Calu3 (cell line): ENCODE data around the gene OLIG2. TPM values are rescaled to one million over a fixed set of nuclear protein-coding genes. Genes with fewer than 3 reads are reported as not detected.
A peak's percentile ranks its signal among the peaks of the same experiment; 100 is the strongest.

Experiments used
- BruUV-seq: library from RNA; stranded (reverse); fragments of 400-500 nt; replicated peaks from 2 replicates; lab custom pipeline; 2021; lab: Mats Ljungman, UMichigan
- CTCF ChIA-PET: fragments of 300-600 bp; sonication (Branson Sonifier 250); formaldehyde crosslinking; loops from one replicate; lab custom pipeline; 2022; ENCODE audit warnings: antibody characterized with exemption; lab: Charles Lee
- DNase-seq: peaks from one replicate; pipeline ENCODE4 v3.0.0; 2022
- H3K27ac Mint-ChIP-seq: one replicate; pipeline ENCODE4 v1.8.0; 2022; ENCODE audit warnings: mixed read lengths; ENCODE audit not compliant: unreplicated experiment
- H3K27me3 Mint-ChIP-seq: one replicate; pipeline ENCODE4 v1.8.0; 2022; ENCODE audit warnings: mixed read lengths; ENCODE audit not compliant: unreplicated experiment
- H3K36me3 Mint-ChIP-seq: one replicate; pipeline ENCODE4 v1.8.0; 2022; ENCODE audit warnings: mild to moderate bottlenecking, moderate library complexity, mixed read lengths; ENCODE audit not compliant: insufficient read depth, unreplicated experiment
- H3K4me1 Mint-ChIP-seq: one replicate; pipeline ENCODE4 v1.8.0; 2022; ENCODE audit warnings: mild to moderate bottlenecking, low read depth, mixed read lengths; ENCODE audit not compliant: unreplicated experiment
- H3K4me3 Mint-ChIP-seq: one replicate; pipeline ENCODE4 v1.8.0; 2022; ENCODE audit warnings: mild to moderate bottlenecking, low read depth, moderate library complexity, mixed read lengths; ENCODE audit not compliant: unreplicated experiment
- H3K9me3 Mint-ChIP-seq: one replicate; pipeline ENCODE4 v1.8.0; 2022; ENCODE audit warnings: low read depth, mixed read lengths; ENCODE audit not compliant: unreplicated experiment
- intact Hi-C: fragments of 100-400 bp; cut with micrococcal nuclease; formaldehyde crosslinking; loops from one replicate; pipeline ENCODE4 v1.10.0; 2022; ENCODE audit not compliant: unreplicated experiment
- total RNA-seq: library from RNA; stranded (reverse); gene quantifications from 2 replicates; pipeline ENCODE4 v1.2.3, GENCODE V29; 2022
- TF ChIP-seq, protein P1 (sequence below): fragments of 200-600 bp; IDR thresholded peaks from one replicate; pipeline ENCODE4 v1.8.0; 2022; ENCODE audit warnings: antibody characterized with exemption; ENCODE audit not compliant: unreplicated experiment

Gene OLIG2
- total RNA-seq, 1 experiment from 2014 or later = not detected

DNA sequence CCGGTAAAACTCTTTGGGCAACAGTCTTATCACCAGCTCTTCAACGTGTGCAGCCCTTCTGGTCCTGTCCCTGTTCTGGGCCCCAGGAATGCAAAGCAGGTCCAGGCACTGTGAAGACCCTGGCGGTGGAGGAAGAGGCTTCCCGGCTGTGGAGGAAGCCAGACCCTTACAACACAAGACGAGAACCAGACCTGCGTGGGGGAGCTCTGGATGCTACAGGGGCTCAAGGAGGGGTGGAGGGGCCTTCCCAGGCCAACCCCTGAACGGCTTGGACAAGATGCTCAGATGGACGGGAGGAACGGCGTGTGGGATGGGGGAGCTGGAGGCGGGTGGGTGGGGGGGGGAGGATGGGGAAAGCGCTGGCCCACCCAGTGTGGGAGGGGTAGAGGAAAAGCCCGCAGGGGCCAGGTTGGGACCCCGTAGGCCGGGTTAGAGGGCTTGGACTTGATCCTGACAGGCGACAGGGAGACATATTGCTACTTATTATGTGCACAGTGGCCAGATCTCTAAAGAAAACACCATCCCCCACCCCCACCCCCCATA lies 5.1 kb upstream of the OLIG2 start:
- TF ChIP-seq, protein P1, sequence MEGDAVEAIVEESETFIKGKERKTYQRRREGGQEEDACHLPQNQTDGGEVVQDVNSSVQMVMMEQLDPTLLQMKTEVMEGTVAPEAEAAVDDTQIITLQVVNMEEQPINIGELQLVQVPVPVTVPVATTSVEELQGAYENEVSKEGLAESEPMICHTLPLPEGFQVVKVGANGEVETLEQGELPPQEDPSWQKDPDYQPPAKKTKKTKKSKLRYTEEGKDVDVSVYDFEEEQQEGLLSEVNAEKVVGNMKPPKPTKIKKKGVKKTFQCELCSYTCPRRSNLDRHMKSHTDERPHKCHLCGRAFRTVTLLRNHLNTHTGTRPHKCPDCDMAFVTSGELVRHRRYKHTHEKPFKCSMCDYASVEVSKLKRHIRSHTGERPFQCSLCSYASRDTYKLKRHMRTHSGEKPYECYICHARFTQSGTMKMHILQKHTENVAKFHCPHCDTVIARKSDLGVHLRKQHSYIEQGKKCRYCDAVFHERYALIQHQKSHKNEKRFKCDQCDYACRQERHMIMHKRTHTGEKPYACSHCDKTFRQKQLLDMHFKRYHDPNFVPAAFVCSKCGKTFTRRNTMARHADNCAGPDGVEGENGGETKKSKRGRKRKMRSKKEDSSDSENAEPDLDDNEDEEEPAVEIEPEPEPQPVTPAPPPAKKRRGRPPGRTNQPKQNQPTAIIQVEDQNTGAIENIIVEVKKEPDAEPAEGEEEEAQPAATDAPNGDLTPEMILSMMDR = no peak
- BruUV-seq = no TSS peak
- H3K27ac Mint-ChIP-seq = no peak overlapping the region
- intact Hi-C loops = no loop called here
- DNase-seq = no peak
- peaks cover 91% of the 10 kb centered on the region for H3K27me3 Mint-ChIP-seq
- CTCF ChIA-PET = no interaction called here
- no peaks in the 10 kb centered on the region for H3K9me3 Mint-ChIP-seq
- H3K4me3 Mint-ChIP-seq = no peak overlapping the region
- no peaks in the 10 kb centered on the region for H3K36me3 Mint-ChIP-seq
- H3K4me1 Mint-ChIP-seq = no peaks in the 10 kb centered on the region

DNA sequence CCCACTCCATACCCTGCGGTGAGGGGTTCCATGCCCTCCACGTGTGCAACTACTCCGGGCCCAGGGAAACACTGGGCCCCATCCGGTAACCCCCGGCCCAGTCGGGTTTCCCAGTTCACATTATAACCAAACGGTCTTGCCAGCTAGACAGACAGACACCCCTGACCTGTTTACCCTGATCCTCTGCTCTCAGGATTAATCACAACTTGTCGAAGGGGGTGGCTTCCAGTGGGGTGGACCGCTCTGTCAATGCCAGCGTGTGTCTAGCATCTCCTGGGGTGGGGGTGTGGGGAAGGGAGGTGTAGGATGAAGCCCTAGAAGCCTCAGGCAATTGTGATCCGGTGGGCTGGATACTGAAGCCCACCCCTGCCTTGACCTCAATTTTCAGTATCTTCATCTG lies 4.6 kb upstream of the OLIG2 start:
- no TSS peak for BruUV-seq
- peaks cover 91% of the 10 kb centered on the region for H3K27me3 Mint-ChIP-seq
- CTCF ChIA-PET = no interaction called here
- no peak overlapping the region for H3K4me3 Mint-ChIP-seq
- no peaks in the 10 kb centered on the region for H3K36me3 Mint-ChIP-seq
- H3K27ac Mint-ChIP-seq = no peak overlapping the region
- TF ChIP-seq, protein P1 = no peak
- intact Hi-C loops = no loop called here
- no peak for DNase-seq
- no peaks in the 10 kb centered on the region for H3K9me3 Mint-ChIP-seq
- H3K4me1 Mint-ChIP-seq = no peaks in the 10 kb centered on the region

DNA sequence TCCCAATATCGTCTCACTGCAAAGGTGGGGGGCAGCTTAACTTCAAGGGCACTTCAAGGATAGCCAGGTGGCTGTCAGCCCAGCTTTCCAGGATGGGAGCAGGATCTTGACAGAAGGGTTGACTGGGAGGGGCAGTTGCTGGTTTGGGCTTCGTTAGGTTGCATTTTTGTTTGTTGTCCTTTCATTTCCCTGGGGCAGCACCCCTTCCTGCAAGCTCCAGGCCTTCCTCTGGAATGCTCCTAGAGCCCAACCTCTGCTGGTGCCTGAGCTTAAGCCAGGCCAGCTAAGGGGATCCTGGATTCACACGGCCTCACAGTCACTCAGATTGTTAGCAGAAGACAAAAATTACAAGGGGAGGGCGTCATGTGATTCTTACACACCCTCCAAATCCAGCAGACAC lies 4.1 kb upstream of the OLIG2 start:
- CTCF ChIA-PET = no interaction called here
- H3K9me3 Mint-ChIP-seq = no peaks in the 10 kb centered on the region

DNA sequence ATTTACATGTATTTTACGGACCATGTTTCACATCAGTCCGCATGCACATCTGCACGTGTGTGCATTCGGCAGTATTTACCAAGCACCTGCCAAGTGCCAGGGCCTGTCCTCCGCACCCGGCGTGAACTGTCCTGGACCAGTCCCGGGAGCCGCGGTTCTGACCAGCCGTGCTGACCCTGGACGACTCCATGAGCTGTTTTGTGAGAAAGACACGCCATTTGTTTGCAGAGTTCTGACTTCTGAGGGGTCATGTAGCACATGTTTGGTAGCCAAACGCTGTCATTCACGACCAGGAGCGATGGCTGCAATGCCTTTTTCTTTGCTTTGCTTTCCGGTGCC lies 3.3 kb upstream of the OLIG2 start:
- intact Hi-C loops = no loop called here
- Mint-ChIP-seq H3K27ac (no peak overlapping the region), H3K4me3 (peak overlapping the region; percentile 45), H3K9me3 (no peaks in the 10 kb centered on the region), H3K36me3 (no peaks in the 10 kb centered on the region), H3K27me3 (peaks cover 89% of the 10 kb centered on the region), H3K4me1 (no peaks in the 10 kb centered on the region)
- no peak for DNase-seq
- CTCF ChIA-PET = no interaction called here
- BruUV-seq = no TSS peak
- TF ChIP-seq, protein P1 = no peak

More for the DNA sequence above, 4.1 kb upstream of the OLIG2 start:
- peaks cover 91% of the 10 kb centered on the region for H3K27me3 Mint-ChIP-seq
- no peak overlapping the region for H3K27ac Mint-ChIP-seq
- BruUV-seq = no TSS peak
- TF ChIP-seq, protein P1 = no peak
- no peaks in the 10 kb centered on the region for H3K4me1 Mint-ChIP-seq
- H3K36me3 Mint-ChIP-seq = no peaks in the 10 kb centered on the region
- DNase-seq = no peak
- intact Hi-C loops = no loop called here
- no peak overlapping the region for H3K4me3 Mint-ChIP-seq
